ENCODE measurements around the gene PLPP4. TPM values are rescaled to one million over a fixed set of nuclear protein-coding genes. Genes with fewer than 3 reads are reported as not detected.

PLPP4 gene
- total RNA-seq, 4 donors from 2014 or later: 0.41 to 0.79 TPM; not detected in 2

DNA sequence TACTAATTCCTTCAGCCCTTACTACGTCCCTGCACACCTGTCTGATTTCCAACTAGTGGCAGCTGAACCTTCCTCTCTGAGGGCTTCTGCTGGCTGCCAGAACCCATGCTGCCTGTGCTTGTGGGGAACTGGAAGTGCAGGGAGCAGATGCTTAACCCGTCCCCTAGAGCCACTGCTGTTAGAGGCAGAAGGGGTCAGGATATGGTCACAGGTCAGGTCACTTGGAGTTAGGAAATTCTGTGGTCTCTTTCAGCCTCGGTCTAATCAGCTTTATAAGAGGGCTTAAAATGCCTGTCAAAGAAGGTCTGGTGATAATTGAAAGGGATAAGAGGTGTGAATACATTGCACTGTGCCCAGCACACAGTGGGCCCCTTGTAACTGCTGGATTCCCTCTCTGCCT is 82.0 kb downstream of the PLPP4 start:
- Histone ChIP-seq H3K4me1 (no peaks in the 10 kb centered on the region), H3K36me3 (no peaks in the 10 kb centered on the region), H3K9me3 (no peaks in the 10 kb centered on the region), H3K4me3 (no peak overlapping the region), H3K27me3 (no peaks in the 10 kb centered on the region), H3K27ac (no peak overlapping the region)
- TF ChIP-seq POLR2AphosphoS5 (IDR thresholded peaks at IDR 0.05): no peak
- in situ Hi-C loops (cut with MboI; ENCODE audit: low pct_ligation_motif_present in 1 of 4, low pct_unique_long_range_greater_than_20kb in 1 of 4, low sequenced_read_pairs in 3 of 4) (no loop called here), intact Hi-C loops (cut with DNase I; ENCODE audit: low total_unique reads) (no loop called here)
- no peak for DNase-seq
- WGBS, 2 donors (ENCODE audit: low coverage in 1 of 2): 44% methylated on average over 3 of the region's 3 CpGs; no CpG with 5 or more reads in 1 of the 2 donors

DNA sequence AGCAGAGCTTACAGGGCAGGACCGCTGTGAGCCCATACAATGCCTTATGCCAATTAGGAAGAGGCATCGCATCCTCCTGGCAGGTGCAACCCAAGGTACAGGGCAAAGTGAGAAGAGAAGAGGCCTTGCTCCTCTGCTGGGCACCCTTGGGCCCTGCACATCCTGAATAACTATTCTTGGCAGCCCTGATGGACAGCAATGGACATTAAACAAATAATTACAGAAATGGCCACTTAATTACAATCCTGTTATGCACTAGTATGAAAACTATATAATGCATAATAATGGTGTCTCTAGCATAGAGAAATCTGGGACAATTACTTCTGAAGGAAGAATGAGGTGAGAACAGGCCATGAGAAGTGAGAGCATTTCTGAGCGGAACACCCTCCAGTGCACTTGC is 83.5 kb downstream of the PLPP4 start:
- no peaks in the 10 kb centered on the region for H3K9me3 ChIP-seq
- no peak overlapping the region for H3K27ac ChIP-seq
- intact Hi-C loops (cut with DNase I; ENCODE audit: low total_unique reads): no loop called here
- 96 to 100% methylated on average over 1 to 3 of the region's 3 CpGs for WGBS, 2 donors (ENCODE audit: low coverage in 1 of 2)
- no peaks in the 10 kb centered on the region for H3K36me3 ChIP-seq
- no peaks in the 10 kb centered on the region for H3K27me3 ChIP-seq
- no peak overlapping the region for H3K4me3 ChIP-seq
- in situ Hi-C loops (cut with MboI; ENCODE audit: low pct_ligation_motif_present in 1 of 4, low pct_unique_long_range_greater_than_20kb in 1 of 4, low sequenced_read_pairs in 3 of 4): no loop called here
- TF ChIP-seq EP300 (IDR thresholded peaks at IDR 0.05; ENCODE audit: low read depth): no peak
- TF ChIP-seq POLR2AphosphoS5 (IDR thresholded peaks at IDR 0.05): no peak
- H3K4me1 ChIP-seq: no peaks in the 10 kb centered on the region
- DNase-seq: no peak

DNA sequence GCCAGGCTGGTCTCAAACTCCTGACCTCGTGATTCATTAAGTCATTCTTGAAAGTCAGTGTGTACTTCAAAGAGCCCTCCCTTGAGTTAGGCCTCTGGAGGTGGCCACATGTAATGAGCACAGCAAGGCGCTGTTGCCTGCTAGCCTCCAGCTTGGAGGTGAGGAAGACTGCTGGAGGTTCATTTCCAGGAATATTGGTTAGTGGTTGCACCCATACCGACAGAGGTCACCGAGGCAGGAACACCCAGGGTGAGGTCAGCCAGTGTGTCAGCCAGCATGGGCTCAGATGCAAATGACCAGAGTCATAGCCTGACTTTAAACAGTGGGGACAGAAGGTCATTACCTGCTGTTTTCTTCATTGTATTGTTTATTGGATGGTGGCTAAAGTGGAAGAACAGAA is 85.0 kb downstream of the PLPP4 start:
- Histone ChIP-seq H3K36me3 (no peaks in the 10 kb centered on the region), H3K9me3 (no peaks in the 10 kb centered on the region), H3K4me1 (no peaks in the 10 kb centered on the region), H3K27me3 (no peaks in the 10 kb centered on the region), H3K27ac (no peak overlapping the region), H3K4me3 (no peak overlapping the region)
- DNase-seq: no peak
- in situ Hi-C loops (cut with MboI; ENCODE audit: low pct_ligation_motif_present in 1 of 4, low pct_unique_long_range_greater_than_20kb in 1 of 4, low sequenced_read_pairs in 3 of 4): no loop called here
- intact Hi-C loops (cut with DNase I; ENCODE audit: low total_unique reads): no loop called here
- 73% methylated on average over 4 of the region's 4 CpGs; no CpG with 5 or more reads in 1 of the 2 donors for WGBS, 2 donors (ENCODE audit: low coverage in 1 of 2)
- TF ChIP-seq, protein P1, sequence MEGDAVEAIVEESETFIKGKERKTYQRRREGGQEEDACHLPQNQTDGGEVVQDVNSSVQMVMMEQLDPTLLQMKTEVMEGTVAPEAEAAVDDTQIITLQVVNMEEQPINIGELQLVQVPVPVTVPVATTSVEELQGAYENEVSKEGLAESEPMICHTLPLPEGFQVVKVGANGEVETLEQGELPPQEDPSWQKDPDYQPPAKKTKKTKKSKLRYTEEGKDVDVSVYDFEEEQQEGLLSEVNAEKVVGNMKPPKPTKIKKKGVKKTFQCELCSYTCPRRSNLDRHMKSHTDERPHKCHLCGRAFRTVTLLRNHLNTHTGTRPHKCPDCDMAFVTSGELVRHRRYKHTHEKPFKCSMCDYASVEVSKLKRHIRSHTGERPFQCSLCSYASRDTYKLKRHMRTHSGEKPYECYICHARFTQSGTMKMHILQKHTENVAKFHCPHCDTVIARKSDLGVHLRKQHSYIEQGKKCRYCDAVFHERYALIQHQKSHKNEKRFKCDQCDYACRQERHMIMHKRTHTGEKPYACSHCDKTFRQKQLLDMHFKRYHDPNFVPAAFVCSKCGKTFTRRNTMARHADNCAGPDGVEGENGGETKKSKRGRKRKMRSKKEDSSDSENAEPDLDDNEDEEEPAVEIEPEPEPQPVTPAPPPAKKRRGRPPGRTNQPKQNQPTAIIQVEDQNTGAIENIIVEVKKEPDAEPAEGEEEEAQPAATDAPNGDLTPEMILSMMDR (IDR thresholded peaks at IDR 0.05): no peak
- TF ChIP-seq EP300 (IDR thresholded peaks at IDR 0.05; ENCODE audit: low read depth): no peak
- TF ChIP-seq POLR2AphosphoS5 (IDR thresholded peaks at IDR 0.05): no peak
- TF ChIP-seq POLR2A (IDR thresholded peaks at IDR 0.05): no peak

DNA sequence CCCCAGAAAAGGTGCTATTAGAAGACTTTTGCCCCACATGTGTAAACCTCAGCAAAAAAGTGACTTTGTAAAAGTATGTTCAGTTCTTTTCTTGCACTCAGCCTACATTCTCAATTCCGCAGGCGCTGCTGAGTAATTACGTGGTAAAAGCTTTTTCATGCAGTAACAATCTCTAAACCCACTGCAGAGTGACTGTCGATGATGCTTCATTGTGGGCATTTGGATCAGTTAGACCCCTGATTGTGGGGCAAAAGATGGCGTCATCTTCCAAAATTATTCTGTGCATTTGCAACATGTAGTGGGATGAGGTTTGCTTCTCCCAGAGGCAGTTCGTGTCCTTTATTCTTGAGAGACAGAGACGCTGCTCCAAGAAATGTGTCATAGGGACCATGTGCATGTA is 85.6 kb downstream of the PLPP4 start:
- 75% methylated on average over 7 of the region's 7 CpGs; no CpG with 5 or more reads in 1 of the 2 donors for WGBS, 2 donors (ENCODE audit: low coverage in 1 of 2)
- no peaks in the 10 kb centered on the region for H3K36me3 ChIP-seq

DNA sequence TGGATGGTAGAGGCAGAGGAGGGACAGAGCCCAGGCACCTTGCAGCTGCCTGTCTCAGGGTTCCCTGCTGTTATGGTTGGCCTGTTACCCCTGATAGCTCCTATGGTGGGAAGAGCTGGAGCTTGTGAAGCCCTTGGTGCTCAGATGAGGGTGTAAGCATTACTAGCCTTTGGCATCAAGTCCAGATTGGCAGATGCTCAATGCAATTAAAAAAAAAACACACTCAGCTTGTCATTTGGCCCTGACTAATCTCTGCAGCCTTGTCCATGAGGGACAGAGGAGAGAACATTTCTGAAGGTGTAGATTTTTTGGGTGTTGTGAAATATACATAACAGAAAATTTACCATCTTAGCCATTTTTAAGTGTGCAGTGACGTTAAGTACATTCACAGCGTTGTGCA is 86.3 kb downstream of the PLPP4 start:
- H3K9me3 ChIP-seq: peaks cover 0 to 3% of the 10 kb centered on the region in 2 donors
- in situ Hi-C loops (cut with MboI; ENCODE audit: low pct_ligation_motif_present in 1 of 4, low pct_unique_long_range_greater_than_20kb in 1 of 4, low sequenced_read_pairs in 3 of 4): no loop called here
- no peak for TF ChIP-seq POLR2A (IDR thresholded peaks at IDR 0.05)
- TF ChIP-seq, protein P1 (IDR thresholded peaks at IDR 0.05): no peak
- TF ChIP-seq EP300 (IDR thresholded peaks at IDR 0.05; ENCODE audit: low read depth): no peak
- TF ChIP-seq POLR2AphosphoS5 (IDR thresholded peaks at IDR 0.05): no peak

More for the DNA sequence above, 85.6 kb downstream of the PLPP4 start:
- Histone ChIP-seq H3K27ac (no peak overlapping the region), H3K4me1 (no peaks in the 10 kb centered on the region), H3K9me3 (no peaks in the 10 kb centered on the region), H3K4me3 (no peak overlapping the region), H3K27me3 (no peaks in the 10 kb centered on the region)
- in situ Hi-C loops (cut with MboI; ENCODE audit: low pct_ligation_motif_present in 1 of 4, low pct_unique_long_range_greater_than_20kb in 1 of 4, low sequenced_read_pairs in 3 of 4) (no loop called here), intact Hi-C loops (cut with DNase I; ENCODE audit: low total_unique reads) (no loop called here)
- DNase-seq: no peak
- TF ChIP-seq POLR2A (IDR thresholded peaks at IDR 0.05) (no peak), EP300 (IDR thresholded peaks at IDR 0.05; ENCODE audit: low read depth) (no peak), POLR2AphosphoS5 (IDR thresholded peaks at IDR 0.05) (no peak)
- TF ChIP-seq, protein P1 (IDR thresholded peaks at IDR 0.05): no peak

More for the DNA sequence above, 86.3 kb downstream of the PLPP4 start:
- H3K4me1 ChIP-seq: no peaks in the 10 kb centered on the region
- H3K36me3 ChIP-seq: no peaks in the 10 kb centered on the region
- WGBS, 2 donors (ENCODE audit: low coverage in 1 of 2): 90 to 96% methylated on average over 2 of the region's 2 CpGs
- no peaks in the 10 kb centered on the region for H3K27me3 ChIP-seq
- DNase-seq: no peak
- no peak overlapping the region for H3K4me3 ChIP-seq
- H3K27ac ChIP-seq: no peak overlapping the region
- intact Hi-C loops (cut with DNase I; ENCODE audit: low total_unique reads): no loop called here

Measured in transverse colon (tissue), 4 donors.